GM23248 (cell line): Measurements from ENCODE around the gene ALDH16A1. TPM values are rescaled to one million over a fixed set of nuclear protein-coding genes. Genes with fewer than 3 reads are reported as not detected.
A peak's percentile ranks its signal among the peaks of the same experiment; 100 is the strongest.

ENCODE experiments used
- DNase-seq: peaks from one replicate; pipeline ENCODE4 v3.0.0-alpha.2; 2015
- H2AFZ ChIP-seq: fragments of 200-600 bp; sonication (generic); 2 replicates; pipeline ENCODE4 v1.6.1; 2016; ENCODE audit warnings: antibody characterized with exemption
- H3F3A ChIP-seq: fragments of 200-600 bp; sonication (generic); 2 replicates; pipeline ENCODE4 v1.6.1; 2016; ENCODE audit warnings: mild to moderate bottlenecking, antibody characterized with exemption, mixed run types; ENCODE audit not compliant: insufficient read depth
- H3K27ac ChIP-seq: fragments of 200-600 bp; sonication (generic); 2 replicates; pipeline ENCODE4 v1.5.1; 2016; ENCODE audit warnings: mild to moderate bottlenecking
- H3K27me3 ChIP-seq: fragments of 200-600 bp; sonication (generic); replicated peaks from 2 replicates; pipeline ENCODE4 v1.6.1; 2016; ENCODE audit warnings: mild to moderate bottlenecking; ENCODE audit not compliant: insufficient read depth
- H3K36me3 ChIP-seq: fragments of 200-600 bp; sonication (generic); 2 replicates; pipeline ENCODE4 v1.6.1; 2016; ENCODE audit warnings: low read depth, mild to moderate bottlenecking
- H3K4me1 ChIP-seq: fragments of 200-600 bp; sonication (generic); 2 replicates; pipeline ENCODE4 v1.6.1; 2016; ENCODE audit warnings: mild to moderate bottlenecking; ENCODE audit not compliant: insufficient read depth
- H3K4me2 ChIP-seq: fragments of 200-600 bp; sonication (generic); one replicate; pipeline ENCODE4 v1.6.1; 2016; ENCODE audit warnings: mild to moderate bottlenecking; ENCODE audit not compliant: unreplicated experiment
- H3K4me3 ChIP-seq: fragments of 200-600 bp; sonication (generic); 2 replicates; pipeline ENCODE4 v1.5.1; 2016; ENCODE audit warnings: mild to moderate bottlenecking
- H3K79me2 ChIP-seq: fragments of 200-600 bp; sonication (generic); 2 replicates; pipeline ENCODE4 v1.6.1; 2016; ENCODE audit warnings: mild to moderate bottlenecking; ENCODE audit not compliant: insufficient read depth
- H3K9ac ChIP-seq: fragments of 200-600 bp; sonication (generic); 2 replicates; pipeline ENCODE4 v1.6.1; 2016; ENCODE audit warnings: mild to moderate bottlenecking
- H3K9me2 ChIP-seq: fragments of 200-600 bp; sonication (generic); 2 replicates; pipeline ENCODE4 v1.6.1; 2016; ENCODE audit warnings: mixed run types, mild to moderate bottlenecking, moderate library complexity; ENCODE audit not compliant: insufficient read depth
- H3K9me3 ChIP-seq: fragments of 200-600 bp; sonication (generic); one replicate; pipeline ENCODE4 v1.6.1; 2017; ENCODE audit warnings: low read depth
- H4K20me1 ChIP-seq: fragments of 200-600 bp; sonication (generic); 2 replicates; pipeline ENCODE4 v1.6.0; 2016; ENCODE audit not compliant: insufficient read depth
- EZH2 ChIP-seq: fragments of 200-600 bp; sonication (generic); IDR thresholded peaks from 2 replicates; pipeline ENCODE4 v1.6.1; 2018; ENCODE audit warnings: antibody characterized with exemption, mild to moderate bottlenecking; ENCODE audit not compliant: insufficient read depth, poor library complexity, severe bottlenecking
- EZH2phosphoT487 ChIP-seq: fragments of 200-600 bp; sonication (generic); IDR thresholded peaks from 2 replicates; pipeline ENCODE4 v1.6.1; 2018; ENCODE audit warnings: antibody characterized with exemption, moderate library complexity, mild to moderate bottlenecking, low read depth; ENCODE audit not compliant: insufficient read depth
- WGBS, 2 experiments: methylation state at CpG; one replicate each; pipeline ENCODE4 v1.1.6; 2015 to 2017; ENCODE audit warnings: low lambda C conversion rate in 2 of 2, low coverage in 1 of 2; ENCODE audit errors: missing lambda C conversion rate in 2 of 2; 5-methylcytosine and 5-hydroxymethylcytosine counted together
- in situ Hi-C: fragments of 300-500 bp; cut with MboI; formaldehyde crosslinking; loops from 2 replicates; pipeline ENCODE4 v1.15.0; 2020
- polyA plus RNA-seq: library from polyadenylated mRNA; unstranded; fragments of >200 nt; fragmentation: Nextera tagmentation; extraction: Ambion mirVana; gene quantifications from 2 replicates; pipeline ENCODE4 v1.2.1, GENCODE V29; 2016
- total RNA-seq: library from RNA; depleted of rRNA; stranded (reverse); fragments of >200 nt; shearing (Covaris generic); gene quantifications from 2 replicates; pipeline ENCODE4 v1.2.3, GENCODE V29; 2014

ALDH16A1 gene
- total and polyA plus RNA-seq, 2 experiments from 2014 or later, result 9.4 to 30.4 TPM

DNA sequence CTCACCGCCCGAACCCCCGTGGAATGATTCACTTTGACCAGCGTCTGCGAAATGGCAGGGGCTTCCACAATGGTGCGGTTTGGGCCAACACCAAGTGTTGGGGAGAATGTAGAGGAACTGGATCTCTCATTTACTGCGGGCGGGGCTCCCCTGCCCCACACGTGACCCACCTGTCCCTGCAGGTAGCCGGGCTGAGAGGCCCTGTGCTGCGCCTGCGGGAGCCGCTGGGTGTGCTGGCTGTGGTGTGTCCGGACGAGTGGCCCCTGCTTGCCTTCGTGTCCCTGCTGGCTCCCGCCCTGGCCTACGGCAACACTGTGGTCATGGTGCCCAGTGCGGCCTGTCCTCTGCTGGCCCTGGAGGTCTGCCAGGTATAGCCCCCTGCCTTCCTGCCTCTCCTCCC lies 15.2 kb downstream of the ALDH16A1 start:
- DNase-seq, result no peak
- H3K9ac ChIP-seq, result no peak overlapping the region
- H3K27ac ChIP-seq, result no peak overlapping the region
- no peaks in the 10 kb centered on the region for H4K20me1 ChIP-seq
- no peak overlapping the region for H3K4me3 ChIP-seq
- no peak overlapping the region for H3K4me2 ChIP-seq
- H3K9me2 ChIP-seq, result no peaks in the 10 kb centered on the region
- no peaks in the 10 kb centered on the region for H3K79me2 ChIP-seq
- no peaks in the 10 kb centered on the region for H3K27me3 ChIP-seq
- H2AFZ ChIP-seq, result no peak overlapping the region
- H3F3A ChIP-seq, result no peaks in the 10 kb centered on the region
- no peaks in the 10 kb centered on the region for H3K36me3 ChIP-seq
- WGBS, 2 experiments, result 84% methylated on average over 19 of the region's 19 CpGs
- H3K4me1 ChIP-seq, result no peaks in the 10 kb centered on the region
- no peak for TF ChIP-seq EZH2
- no peak for TF ChIP-seq EZH2phosphoT487
- in situ Hi-C loops, result no loop called here
- no peaks in the 10 kb centered on the region for H3K9me3 ChIP-seq

DNA sequence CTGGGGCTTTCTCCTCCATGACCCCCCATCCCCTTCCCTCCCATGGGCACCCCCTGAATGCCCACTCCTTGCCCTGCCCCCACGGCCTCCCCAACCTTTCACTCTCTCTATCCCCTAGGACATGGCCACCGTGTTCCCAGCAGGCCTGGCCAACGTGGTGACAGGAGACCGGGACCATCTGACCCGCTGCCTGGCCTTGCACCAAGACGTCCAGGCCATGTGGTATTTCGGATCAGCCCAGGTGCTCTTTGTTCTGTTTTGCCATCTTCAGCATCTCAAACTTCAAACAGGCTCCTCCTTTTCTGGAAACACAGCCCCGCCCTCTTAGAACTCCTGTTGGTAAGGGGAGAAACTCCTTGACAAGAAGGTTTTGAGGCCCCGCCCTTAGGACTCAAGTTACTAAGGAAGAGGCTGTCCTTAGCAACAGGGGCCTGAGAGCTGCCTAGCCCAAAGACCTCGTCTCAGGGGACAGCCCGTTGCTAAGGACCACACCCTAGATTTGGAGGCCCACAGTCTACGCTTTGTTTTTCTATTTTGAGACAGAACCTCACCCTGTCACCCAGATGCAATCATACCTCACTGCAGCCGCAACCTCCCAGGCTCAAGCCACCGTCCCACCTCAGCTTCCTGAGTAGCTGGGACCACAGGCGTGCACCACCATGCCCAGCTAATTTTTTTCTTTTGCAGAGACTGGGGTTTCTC lies 15.9 kb downstream of the ALDH16A1 start:
- H3K79me2 ChIP-seq, result no peaks in the 10 kb centered on the region
- TF ChIP-seq EZH2phosphoT487 (no peak), EZH2 (no peak)
- H3K27me3 ChIP-seq, result no peaks in the 10 kb centered on the region
- H3K4me3 ChIP-seq, result no peak overlapping the region
- no peaks in the 10 kb centered on the region for H3K9me3 ChIP-seq
- H3K9me2 ChIP-seq, result no peaks in the 10 kb centered on the region
- in situ Hi-C loops, result no loop called here
- H3K4me1 ChIP-seq, result no peaks in the 10 kb centered on the region
- WGBS, 2 experiments, result 42 to 44% methylated on average over 15 of the region's 15 CpGs
- no peaks in the 10 kb centered on the region for H3F3A ChIP-seq
- no peak overlapping the region for H2AFZ ChIP-seq
- H3K4me2 ChIP-seq, result no peak overlapping the region
- H3K27ac ChIP-seq, result no peak overlapping the region
- DNase-seq, result peak; percentile 78
- H3K9ac ChIP-seq, result no peak overlapping the region
- H3K36me3 ChIP-seq, result no peaks in the 10 kb centered on the region
- no peaks in the 10 kb centered on the region for H4K20me1 ChIP-seq

DNA sequence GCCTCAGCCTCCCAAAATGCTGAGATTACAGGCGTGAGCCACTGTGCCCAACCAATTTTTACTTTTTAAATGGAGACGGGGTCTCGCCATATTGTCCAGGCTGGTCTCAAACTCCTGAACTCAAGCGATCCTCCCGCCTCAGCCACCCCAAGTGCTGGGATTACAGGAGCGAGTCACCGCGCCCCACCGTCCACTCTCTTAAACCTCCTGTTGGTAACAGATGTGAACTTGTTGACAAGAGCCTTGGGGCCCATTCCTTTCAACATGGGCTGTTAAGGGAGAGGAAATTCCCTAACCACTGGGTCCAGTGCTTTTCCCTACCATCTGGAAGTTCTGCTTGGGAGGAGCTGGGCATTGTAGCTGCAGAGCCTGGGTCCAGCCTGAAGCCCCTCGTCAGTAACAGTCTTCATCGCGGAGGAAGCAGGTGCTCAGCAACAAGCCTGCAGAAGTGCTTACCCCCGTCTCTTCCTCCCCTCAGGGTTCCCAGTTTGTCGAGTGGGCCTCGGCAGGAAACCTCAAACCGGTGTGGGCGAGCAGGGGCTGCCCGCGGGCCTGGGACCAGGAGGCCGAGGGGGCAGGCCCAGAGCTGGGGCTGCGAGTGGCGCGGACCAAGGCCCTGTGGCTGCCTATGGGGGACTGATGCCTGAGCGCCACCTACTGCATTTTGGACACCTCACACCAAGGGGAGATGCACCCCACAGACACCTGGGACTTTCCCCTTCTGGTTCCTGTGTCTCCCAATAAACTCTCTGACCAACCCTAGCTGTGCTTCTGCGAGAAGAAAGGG lies 17.0 kb downstream of the ALDH16A1 start:
- H3K4me2 ChIP-seq, result no peak overlapping the region
- TF ChIP-seq EZH2, result no peak
- TF ChIP-seq EZH2phosphoT487, result no peak
- no peak overlapping the region for H3K9ac ChIP-seq
- H3K9me2 ChIP-seq, result no peaks in the 10 kb centered on the region
- H3K9me3 ChIP-seq, result no peaks in the 10 kb centered on the region
- no peak for DNase-seq
- in situ Hi-C loops, result no loop called here
- H3K36me3 ChIP-seq, result no peaks in the 10 kb centered on the region
- H3K79me2 ChIP-seq, result no peaks in the 10 kb centered on the region
- H3K4me3 ChIP-seq, result no peak overlapping the region
- H2AFZ ChIP-seq, result no peak overlapping the region
- H3K27ac ChIP-seq, result no peak overlapping the region
- H3K27me3 ChIP-seq, result no peaks in the 10 kb centered on the region
- H3F3A ChIP-seq, result no peaks in the 10 kb centered on the region
- H3K4me1 ChIP-seq, result peaks cover 4% of the 10 kb centered on the region
- 82 to 83% methylated on average over 25 of the region's 25 CpGs for WGBS, 2 experiments
- no peaks in the 10 kb centered on the region for H4K20me1 ChIP-seq

DNA sequence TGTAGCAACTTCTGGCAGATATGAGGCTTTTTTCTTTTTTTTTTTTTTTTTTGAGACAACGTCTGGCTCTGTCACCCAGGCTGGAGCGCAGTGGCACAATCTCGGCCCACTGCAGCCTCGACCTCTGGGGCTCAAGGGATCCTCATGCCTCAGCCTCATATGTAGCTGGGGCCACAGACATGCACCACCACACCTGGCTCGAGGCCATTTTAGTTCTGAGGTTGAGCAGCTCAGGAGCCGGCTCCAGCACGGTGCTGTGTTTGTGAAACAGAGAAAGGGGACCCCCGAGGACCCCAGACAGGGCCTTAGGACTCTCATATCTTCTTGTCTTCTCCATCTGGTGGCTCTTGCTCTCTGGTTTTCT lies 17.6 kb downstream of the ALDH16A1 start:
- H3K4me1 ChIP-seq, result peaks cover 4% of the 10 kb centered on the region
- H3K36me3 ChIP-seq, result no peaks in the 10 kb centered on the region
- H3K9me3 ChIP-seq, result no peaks in the 10 kb centered on the region
- no peak overlapping the region for H3K27ac ChIP-seq
- H3K9ac ChIP-seq, result no peak overlapping the region
- H3F3A ChIP-seq, result no peaks in the 10 kb centered on the region
- 47 to 55% methylated on average over 8 of the region's 8 CpGs for WGBS, 2 experiments
- TF ChIP-seq EZH2phosphoT487 (no peak), EZH2 (no peak)
- no peaks in the 10 kb centered on the region for H4K20me1 ChIP-seq
- H3K27me3 ChIP-seq, result no peaks in the 10 kb centered on the region
- no peaks in the 10 kb centered on the region for H3K79me2 ChIP-seq
- H3K4me2 ChIP-seq, result no peak overlapping the region
- in situ Hi-C loops, result no loop called here
- no peak overlapping the region for H3K4me3 ChIP-seq
- no peak overlapping the region for H2AFZ ChIP-seq
- no peaks in the 10 kb centered on the region for H3K9me2 ChIP-seq
- no peak for DNase-seq
